Keratinocyte (primary cell): Measurements from ENCODE around the gene MBNL2. TPM values are rescaled to one million over a fixed set of nuclear protein-coding genes. Genes with fewer than 3 reads are reported as not detected.

Experiments
- DNase-seq: peaks from one replicate; pipeline ENCODE4 v3.0.0-alpha.2; 2011; ENCODE audit warnings: low read depth, missing footprints, low spot score
- FAIRE-seq: peaks from 2 replicates; lab custom pipeline; 2011; peaks lifted over from hg19 to GRCh38; lab: Jason Lieb, UNC
- H2AFZ ChIP-seq: 2 replicates; pipeline ENCODE4 v1.6.0; 2012; ENCODE audit warnings: low read length, control low read depth, inconsistent platforms; ENCODE audit not compliant: control insufficient read depth
- H3K27ac ChIP-seq: 2 replicates; pipeline ENCODE4 v1.5.1; 2011; ENCODE audit warnings: low read length; ENCODE audit not compliant: control insufficient read depth, insufficient read depth
- H3K27me3 ChIP-seq: 3 replicates; pipeline ENCODE4 v1.6.0; 2011; ENCODE audit warnings: low read length; ENCODE audit not compliant: control insufficient read depth, insufficient read depth; ENCODE audit errors: extremely low read depth
- H3K36me3 ChIP-seq, 2 experiments: 2 replicates in 1 of 2; 3 replicates in 1 of 2; pipeline ENCODE4 v1.5.1; 2011; ENCODE audit warnings: low read length in 2 of 2, mild to moderate bottlenecking in 1 of 2; ENCODE audit not compliant: control insufficient read depth in 2 of 2, insufficient read depth in 2 of 2; ENCODE audit errors: extremely low read depth in 1 of 2
- H3K4me1 ChIP-seq: 3 replicates; pipeline ENCODE4 v1.5.1; 2011; ENCODE audit warnings: low read length; ENCODE audit not compliant: control insufficient read depth, insufficient read depth; ENCODE audit errors: extremely low read depth
- H3K4me2 ChIP-seq: 3 replicates; pipeline ENCODE4 v1.6.0; 2011; ENCODE audit warnings: low read depth, low read length; ENCODE audit not compliant: control insufficient read depth, insufficient read depth; ENCODE audit errors: extremely low read depth
- H3K4me3 ChIP-seq, 3 experiments: fragments of 200-600 bp in 1 of 3; sonication (generic) in 1 of 3; 2 replicates in 2 of 3; 3 replicates in 1 of 3; pipeline ENCODE4 v1.5.1; 2011 to 2016; ENCODE audit warnings: low read length in 3 of 3, mild to moderate bottlenecking in 3 of 3, control low read depth in 2 of 3, inconsistent platforms in 1 of 3, low read depth in 1 of 3, mixed read lengths in 1 of 3, mixed run types in 1 of 3, moderate library complexity in 1 of 3; ENCODE audit not compliant: control insufficient read depth in 2 of 3, insufficient read depth in 2 of 3; ENCODE audit errors: extremely low read depth in 1 of 3
- H3K79me2 ChIP-seq: 2 replicates; pipeline ENCODE4 v1.6.0; 2012; ENCODE audit warnings: low read length; ENCODE audit not compliant: control insufficient read depth, insufficient read depth
- H3K9ac ChIP-seq: 3 replicates; pipeline ENCODE4 v1.6.0; 2011; ENCODE audit warnings: low read length; ENCODE audit not compliant: control insufficient read depth, insufficient read depth; ENCODE audit errors: extremely low read depth
- H3K9me1 ChIP-seq: 3 replicates; pipeline ENCODE4 v1.6.0; 2011; ENCODE audit warnings: low read length; ENCODE audit not compliant: control insufficient read depth, insufficient read depth; ENCODE audit errors: extremely low read depth
- H3K9me3 ChIP-seq: 2 replicates; pipeline ENCODE4 v1.5.1; 2012; ENCODE audit warnings: low read depth, low read length; ENCODE audit not compliant: control insufficient read depth
- H4K20me1 ChIP-seq: 3 replicates; pipeline ENCODE4 v1.6.0; 2011; ENCODE audit warnings: low read length; ENCODE audit not compliant: control insufficient read depth, insufficient read depth; ENCODE audit errors: extremely low read depth
- CTCF ChIP-seq, 3 experiments: IDR thresholded peaks in 1 of 3; conservative IDR thresholded peaks in 1 of 3; optimal IDR thresholded peaks in 1 of 3; 2 replicates in 2 of 3; 3 replicates in 1 of 3; pipeline versions ENCODE3 to v1.5.1; 2011; ENCODE audit warnings: low read length in 3 of 3, mild to moderate bottlenecking in 3 of 3, moderate library complexity in 2 of 3, control low read depth in 1 of 3, inconsistent platforms in 1 of 3; ENCODE audit not compliant: insufficient read depth in 2 of 3; ENCODE audit errors: extremely low read depth in 1 of 3
- EZH2 ChIP-seq: IDR thresholded peaks from one replicate; pipeline ENCODE4 v1.6.1; 2012; ENCODE audit warnings: inconsistent platforms, mild to moderate bottlenecking, low read length, moderate library complexity
- dilution Hi-C: fragments of 300-500 bp; cut with MboI; formaldehyde crosslinking; loops from one replicate; pipeline ENCODE4 v1.7.0; 2020; ENCODE audit warnings: low sequenced_read_pairs; ENCODE audit not compliant: extremely low pct_ligation_motif_present
- polyA plus RNA-seq, 5 experiments: library from polyadenylated mRNA; depleted of rRNA in 3 of 5; stranded (reverse) in 3 of 5; stranded (forward) in 1 of 5; unstranded in 1 of 5; fragments of >200 nt; gene quantifications; 1 replicate in 1 of 5; 2 replicates in 3 of 5; 3 replicates in 1 of 5; pipeline versions ENCODE4 v1.2.1 to v1.2.3, GENCODE V29; 2011 to 2012; ENCODE audit warnings: missing spikeins in 2 of 5, low read depth in 1 of 5, low replicate concordance in 1 of 5

The MBNL2 gene
- polyA plus RNA-seq, 1 donor (not counting 4 experiments of a cell fraction or from before 2014, with no cell fraction given) = 28.4 TPM

GRCh38 chr13:97239306-97239705 is 17.2 kb downstream of the MBNL2 start:
- dilution Hi-C loops = no loop called here
- H3K27ac ChIP-seq = no peak overlapping the region
- no peak for FAIRE-seq

GRCh38 chr13:97239943-97240787 is 18.0 kb downstream of the MBNL2 start:
- TF ChIP-seq CTCF (optimal IDR thresholded peaks at IDR 0.05 in 1 of 3, IDR thresholded peaks at IDR 0.05 in 1 of 3, conservative IDR thresholded peaks at IDR 0.05 in 1 of 3; ENCODE audit: extremely low read depth in 1 of 3, insufficient read depth in 2 of 3, low read length in 3 of 3) = no peak
- no peak for TF ChIP-seq EZH2
- peaks cover 61% of the 10 kb centered on the region for H3K79me2 ChIP-seq
- H3K4me2 ChIP-seq = no peak overlapping the region
- H4K20me1 ChIP-seq = no peaks in the 10 kb centered on the region
- H3K27ac ChIP-seq = no peak overlapping the region
- no peak overlapping the region for H2AFZ ChIP-seq
- DNase-seq = no peak
- no peak overlapping the region for H3K9ac ChIP-seq
- no peak for FAIRE-seq
- no peaks in the 10 kb centered on the region for H3K9me3 ChIP-seq
- no peaks in the 10 kb centered on the region for H3K4me1 ChIP-seq
- H3K9me1 ChIP-seq = no peaks in the 10 kb centered on the region
- H3K4me3 ChIP-seq = no peak overlapping the region
- peaks cover 2 to 6% of the 10 kb centered on the region in 2 experiments for H3K36me3 ChIP-seq
- H3K27me3 ChIP-seq = no peaks in the 10 kb centered on the region
- dilution Hi-C loops = no loop called here

More at GRCh38 chr13:97239306-97239705, 17.2 kb downstream of the MBNL2 start:
- Histone ChIP-seq H3K27me3 (no peaks in the 10 kb centered on the region), H3K36me3 (peaks cover 2 to 6% of the 10 kb centered on the region in 2 experiments), H2AFZ (no peak overlapping the region), H3K9ac (no peak overlapping the region), H3K9me1 (no peaks in the 10 kb centered on the region), H3K4me3 (no peak overlapping the region), H3K4me2 (no peak overlapping the region), H4K20me1 (no peaks in the 10 kb centered on the region), H3K9me3 (no peaks in the 10 kb centered on the region), H3K4me1 (no peaks in the 10 kb centered on the region), H3K79me2 (peaks cover 66% of the 10 kb centered on the region)
- no peak for DNase-seq
- TF ChIP-seq CTCF (optimal IDR thresholded peaks at IDR 0.05 in 1 of 3, IDR thresholded peaks at IDR 0.05 in 1 of 3, conservative IDR thresholded peaks at IDR 0.05 in 1 of 3; ENCODE audit: extremely low read depth in 1 of 3, insufficient read depth in 2 of 3, low read length in 3 of 3) = no peak
